NCI-H69 (cell line): Measurements from ENCODE around the gene ACBD3.
A peak's percentile ranks its signal among the peaks of the same experiment; 100 is the strongest.
"Not testable (repeated sequence)": the region's sequence is repeated elsewhere in the genome, so short reads cannot be mapped to it uniquely, and the experiment has no call there.

Experiments used
- DNase-seq: peaks from one replicate; lab custom pipeline; 2025; lab: John Stamatoyannopoulos, UW

ACBD3 gene

DNA sequence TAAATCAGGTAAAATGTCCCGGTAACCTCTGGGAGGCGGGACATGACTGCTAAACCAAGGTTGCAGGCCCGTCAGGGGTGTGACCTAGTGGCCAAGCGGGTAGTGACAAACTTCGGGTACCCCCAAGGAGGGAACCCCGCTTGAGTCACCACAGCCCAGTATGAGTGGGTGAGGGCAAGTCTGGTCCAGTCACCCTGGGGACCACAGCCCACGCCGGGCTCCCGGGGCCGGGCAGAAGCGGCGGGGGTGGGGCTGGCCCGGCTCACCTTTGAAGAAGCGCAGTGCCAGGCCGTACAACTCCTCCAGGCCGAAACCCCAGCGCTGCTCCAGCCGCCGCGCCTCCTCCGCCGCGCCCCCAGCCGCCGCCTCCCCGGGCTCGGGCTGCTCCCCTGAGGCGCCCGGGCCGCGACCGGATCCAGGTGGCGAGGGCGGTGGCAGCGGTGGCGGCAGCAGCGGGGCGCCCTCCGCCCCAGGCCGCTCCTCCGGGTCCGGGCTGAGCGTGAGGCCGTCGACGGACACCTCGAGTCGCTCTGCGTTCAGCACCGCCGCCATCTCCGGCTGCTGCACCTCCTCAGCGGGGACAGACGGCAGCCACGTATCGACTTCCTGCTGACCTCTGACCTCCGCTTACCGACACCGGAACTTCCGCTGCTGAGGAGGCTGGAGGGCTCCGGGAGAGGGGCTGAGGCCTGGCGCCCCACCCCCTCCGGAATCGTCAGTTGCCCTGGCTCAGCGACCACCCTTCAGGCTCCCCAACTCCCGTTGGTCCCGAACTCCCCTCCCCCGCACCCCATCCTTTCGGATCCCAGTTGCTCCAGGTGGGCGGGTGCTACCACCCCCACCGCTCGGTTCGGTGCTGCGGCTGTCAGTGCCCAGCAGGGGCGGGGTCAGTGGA lies at the start of gene ACBD3:
ACBD3 (minus strand) TSS at position 618 of the 895 bp plus-strand sequence; CDS start at position 552, 66 bp downstream.
- peak; percentile 96 for DNase-seq

DNA sequence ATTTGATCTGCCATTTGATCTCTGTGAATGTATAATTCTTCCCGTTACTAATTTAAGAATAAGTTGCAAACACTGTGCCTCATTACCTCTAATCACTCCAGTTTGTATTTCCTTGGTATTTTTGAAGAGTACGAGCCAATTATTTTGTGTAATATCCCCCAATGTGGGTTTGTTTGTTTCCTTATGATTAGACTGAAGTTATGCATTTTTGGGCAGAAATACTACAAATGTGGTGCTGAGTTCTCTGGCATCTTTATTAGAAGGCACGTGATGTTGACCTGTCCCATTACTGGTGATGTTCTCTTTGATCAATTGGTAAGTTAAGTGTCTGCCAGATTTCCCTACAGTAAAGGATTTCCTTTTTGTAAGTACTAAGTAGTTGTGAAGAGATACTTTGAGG lies 47.3 kb upstream of the ACBD3 start:
- no peak for DNase-seq

DNA sequence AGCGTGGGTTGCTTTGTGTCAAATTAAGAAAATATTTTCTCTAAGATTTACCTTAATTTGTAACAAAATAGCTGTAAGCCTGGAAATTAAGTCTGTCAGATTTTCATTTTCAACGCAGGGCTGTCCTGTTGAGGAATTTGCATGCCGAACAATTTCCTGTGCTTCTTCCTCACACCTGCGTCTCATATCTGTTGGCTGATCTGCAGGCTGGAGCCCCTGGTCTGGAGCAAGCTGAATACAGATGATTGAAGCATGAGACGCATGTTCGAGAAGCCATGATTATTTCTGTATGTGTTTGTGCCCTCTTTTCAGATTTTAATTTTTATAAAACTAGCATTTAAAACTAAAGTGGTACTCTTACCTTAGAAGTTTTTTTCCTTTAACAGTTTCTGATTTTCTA lies 46.8 kb upstream of the ACBD3 start:
- DNase-seq: no peak

DNA sequence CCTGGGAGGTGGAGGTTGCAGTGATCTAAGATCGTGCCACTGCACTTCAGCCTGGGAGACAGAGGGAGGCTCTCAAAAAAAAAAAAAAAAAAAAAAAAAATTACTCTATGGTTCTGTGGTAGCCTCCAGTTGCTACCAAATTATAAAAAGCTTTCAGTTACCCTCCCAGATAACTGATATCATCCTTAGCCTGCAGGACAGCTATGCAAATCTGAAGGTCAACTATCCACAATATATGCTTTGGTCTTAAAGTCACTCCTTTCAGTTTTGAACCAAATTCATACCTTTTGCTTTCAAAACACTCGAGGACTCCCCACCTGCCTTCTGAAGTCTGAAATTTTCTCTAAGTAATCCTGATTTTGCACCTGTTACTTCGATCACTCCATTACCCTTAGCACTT lies 40.1 kb upstream of the ACBD3 start:
- DNase-seq: no peak

DNA sequence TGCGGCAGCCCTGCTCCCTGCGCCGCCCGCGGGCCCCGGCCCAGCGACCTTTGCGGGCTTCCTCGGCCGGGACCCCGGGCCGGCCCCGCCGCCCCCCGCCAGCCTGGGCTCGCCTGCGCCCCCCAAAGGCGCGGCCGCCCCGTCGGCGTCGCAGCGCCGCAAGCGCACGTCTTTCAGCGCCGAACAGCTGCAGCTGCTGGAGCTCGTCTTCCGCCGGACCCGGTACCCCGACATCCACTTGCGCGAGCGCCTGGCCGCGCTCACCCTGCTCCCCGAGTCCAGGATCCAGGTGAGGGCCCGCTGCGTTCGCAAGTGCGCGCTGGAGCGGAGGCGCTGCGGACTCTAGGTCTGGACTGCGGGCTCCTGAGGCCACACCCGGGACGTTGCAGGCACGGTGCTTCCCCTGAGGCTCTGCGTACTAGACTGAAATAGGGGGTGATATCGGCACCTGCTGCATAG lies 37.3 kb upstream of the ACBD3 start:
- peak; percentile 64 for DNase-seq

DNA sequence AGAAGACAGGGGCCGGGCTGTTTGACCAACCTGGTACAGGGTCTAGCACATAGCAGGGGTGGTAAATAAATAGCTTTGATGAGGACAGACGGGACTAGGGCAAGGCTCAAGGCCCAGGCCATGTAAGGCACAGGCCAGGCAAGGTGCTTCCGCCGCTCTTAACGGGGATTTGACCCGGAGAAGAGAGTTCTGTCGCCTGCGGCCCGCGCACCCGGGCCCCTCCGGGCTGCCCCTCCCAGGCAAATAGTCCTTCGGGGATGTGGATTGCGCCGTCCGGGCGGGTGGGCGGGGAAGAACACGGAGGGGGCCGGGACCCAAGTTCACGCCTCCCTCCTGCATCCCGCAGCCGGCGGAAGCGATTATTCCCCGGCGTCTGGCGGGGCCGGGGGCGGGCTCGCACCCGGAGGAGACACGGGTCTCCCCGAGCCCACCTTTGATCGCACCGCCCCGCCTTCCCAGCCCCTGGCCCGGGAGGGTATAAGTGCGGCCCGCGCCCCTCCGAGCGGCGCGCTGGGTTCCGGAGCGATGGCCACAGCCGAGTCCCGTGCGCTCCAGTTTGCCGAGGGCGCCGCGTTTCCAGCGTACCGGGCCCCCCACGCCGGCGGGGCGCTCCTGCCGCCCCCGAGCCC lies 36.7 kb upstream of the ACBD3 start, which contains the start of gene MIXL1:
MIXL1 (plus strand) TSS at position 508 of the 629 bp plus-strand sequence; CDS start at position 526, 18 bp downstream.
- peak; percentile 59 for DNase-seq

DNA sequence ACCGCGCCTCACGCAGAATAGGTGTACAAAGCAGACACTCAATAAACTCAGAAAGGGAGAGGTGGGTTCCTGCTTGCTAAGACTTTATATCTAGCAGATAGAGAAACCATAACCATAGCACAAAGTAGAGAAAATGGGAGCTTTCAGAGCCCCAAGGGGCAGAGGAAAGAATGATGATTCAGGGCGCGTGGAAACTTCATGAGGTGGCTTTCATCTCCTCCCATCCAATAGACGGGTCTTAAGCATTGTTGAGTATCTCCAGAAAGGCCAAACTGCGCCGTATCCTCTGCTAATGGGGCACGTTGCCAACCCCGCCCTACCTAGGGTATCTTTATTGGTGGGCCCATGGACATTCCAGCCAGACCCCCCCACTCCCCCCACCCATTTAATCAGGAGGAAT lies 36.1 kb upstream of the ACBD3 start:
- DNase-seq: no peak

DNA sequence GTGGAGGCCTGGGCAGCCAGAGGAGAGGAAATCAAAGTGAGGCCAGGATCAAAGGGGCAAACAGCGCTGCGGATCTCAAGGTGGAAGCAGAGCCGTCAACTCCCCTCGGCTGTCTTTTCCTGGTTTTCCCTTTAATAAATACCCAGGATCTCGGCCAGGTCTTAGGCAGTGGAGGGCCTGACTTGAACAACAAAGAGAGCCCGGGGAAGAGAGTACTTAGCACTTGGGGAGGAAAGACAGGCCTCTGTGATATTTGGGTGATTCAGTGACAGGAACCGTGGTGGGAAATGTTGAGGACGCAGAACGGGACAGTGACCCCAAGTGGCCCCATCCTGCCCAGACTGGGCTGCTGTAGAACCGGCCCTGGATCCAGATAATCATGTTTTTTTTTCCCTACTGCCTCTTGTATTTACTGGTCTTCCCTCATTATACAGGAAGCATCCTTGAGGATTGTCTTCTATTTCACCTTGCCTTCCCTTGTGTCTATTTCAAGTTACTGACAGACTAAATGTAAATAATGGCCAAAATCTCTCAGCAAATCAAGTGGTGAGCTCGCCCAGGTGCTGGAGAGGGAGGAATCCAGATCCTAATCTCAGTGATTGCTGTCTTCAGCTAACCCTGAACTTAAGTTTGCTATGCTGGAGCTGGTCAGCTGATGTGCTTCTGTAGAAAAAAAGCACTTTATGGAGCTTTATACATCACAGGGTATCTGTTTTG lies 34.1 kb upstream of the ACBD3 start:
- DNase-seq: no peak

DNA sequence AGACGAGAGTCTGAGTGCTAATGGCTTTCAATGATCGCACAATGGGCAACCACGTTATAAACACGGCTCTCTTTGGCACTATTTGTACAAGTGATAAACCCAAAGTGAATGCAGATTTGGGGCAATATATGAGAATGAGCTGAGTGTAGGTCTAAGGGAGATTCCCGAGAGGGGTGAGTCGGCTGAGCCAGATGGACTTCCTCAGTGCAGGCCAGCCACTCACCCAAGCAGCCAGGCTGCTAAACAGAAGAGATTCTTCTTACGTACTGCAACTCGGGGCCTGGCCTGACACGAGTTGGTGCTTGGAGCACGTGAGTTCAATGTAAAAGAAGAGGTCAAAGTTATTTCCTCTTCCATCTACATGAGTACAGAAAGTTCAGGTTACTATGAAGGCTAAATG lies 30.7 kb upstream of the ACBD3 start:
- DNase-seq: no peak

DNA sequence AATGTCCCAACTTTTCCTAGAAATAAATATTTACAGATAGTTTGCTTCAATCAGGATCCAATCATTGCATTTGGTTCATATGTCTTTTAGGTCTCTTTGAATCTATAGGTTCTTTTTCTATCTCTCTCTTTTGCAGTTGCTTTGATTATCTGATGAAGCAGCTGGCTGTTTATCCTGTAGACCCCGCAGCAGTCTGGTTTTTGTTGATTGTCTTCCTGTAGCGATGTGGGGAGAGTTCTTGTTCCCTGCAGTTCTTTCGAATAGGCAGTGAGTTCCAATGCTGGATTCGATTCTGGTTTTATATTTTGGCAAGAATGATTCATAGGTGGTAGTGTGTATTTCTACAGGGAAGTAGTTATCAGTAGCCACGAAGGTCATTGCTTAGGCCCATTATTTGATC lies 29.5 kb upstream of the ACBD3 start:
- no peak for DNase-seq

DNA sequence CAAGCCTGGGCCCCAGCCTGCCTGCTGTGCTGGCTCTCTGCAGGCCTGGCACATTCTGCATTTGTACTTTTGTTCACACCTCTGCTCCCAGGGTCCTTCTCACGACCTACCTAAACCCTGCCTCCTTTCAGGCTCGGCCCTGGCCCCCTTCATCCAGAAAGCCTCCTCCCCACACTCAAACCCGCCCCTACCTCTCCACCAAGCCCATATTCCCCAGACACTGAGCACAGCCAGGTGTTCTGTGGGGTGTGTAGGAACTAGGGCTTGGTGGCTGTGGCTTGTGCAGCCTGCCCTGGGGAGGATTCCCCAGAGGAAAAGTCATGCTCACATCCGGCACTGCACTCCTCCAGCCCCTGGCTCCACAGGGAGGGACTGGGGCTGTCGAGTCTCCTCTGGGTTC lies 28.7 kb upstream of the ACBD3 start:
- peak; percentile 37 for DNase-seq

DNA sequence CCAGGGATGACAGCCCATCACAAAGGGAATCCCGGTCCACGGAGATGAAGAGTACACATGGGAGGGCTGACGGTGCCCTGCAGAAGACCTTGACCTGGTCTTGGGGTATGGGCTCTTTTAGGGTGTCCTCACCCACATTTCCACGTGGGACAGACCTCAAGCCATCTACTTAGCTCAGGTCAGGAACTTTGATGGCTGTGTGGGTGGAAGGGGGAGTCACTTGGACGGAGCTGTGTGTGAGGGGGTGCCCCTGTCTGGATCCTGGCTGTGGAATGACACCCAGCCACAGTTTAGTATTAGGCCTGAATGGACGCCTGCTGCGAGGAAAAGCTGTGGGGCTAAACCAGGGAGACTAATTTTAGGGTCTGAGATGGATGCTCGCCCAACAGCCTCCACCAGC lies 26.0 kb upstream of the ACBD3 start:
- DNase-seq: no peak

DNA sequence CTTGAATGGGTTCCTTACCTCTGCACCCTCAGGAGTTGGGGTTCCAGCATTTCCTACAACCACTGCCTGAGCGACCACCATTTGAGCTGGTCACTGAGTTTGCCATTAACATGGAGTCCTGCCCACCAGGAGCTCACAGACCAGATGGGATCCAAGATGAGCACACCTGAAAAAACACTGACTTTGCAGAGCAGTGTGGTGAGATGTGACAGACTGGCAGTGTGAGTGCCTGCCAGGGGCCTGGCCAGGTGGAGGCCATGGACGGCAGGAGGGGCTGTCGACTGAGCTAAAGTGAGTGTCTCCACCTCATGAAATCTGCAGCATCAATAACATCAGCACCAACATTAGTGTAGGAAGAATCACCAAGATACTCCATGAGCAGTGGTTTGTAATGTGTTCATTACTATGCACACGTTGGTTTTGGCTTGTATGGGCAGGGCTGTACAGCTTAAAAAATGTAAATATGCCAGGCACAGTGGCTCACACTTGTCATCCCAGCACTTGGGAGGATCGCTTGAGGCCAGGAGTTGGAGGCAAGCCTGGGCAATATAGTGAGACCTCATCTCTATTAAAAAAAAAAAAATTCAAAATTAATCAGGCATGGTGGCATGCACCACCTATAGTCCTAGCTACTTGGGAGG lies 24.8 kb upstream of the ACBD3 start:
- peak; percentile 15 for DNase-seq

DNA sequence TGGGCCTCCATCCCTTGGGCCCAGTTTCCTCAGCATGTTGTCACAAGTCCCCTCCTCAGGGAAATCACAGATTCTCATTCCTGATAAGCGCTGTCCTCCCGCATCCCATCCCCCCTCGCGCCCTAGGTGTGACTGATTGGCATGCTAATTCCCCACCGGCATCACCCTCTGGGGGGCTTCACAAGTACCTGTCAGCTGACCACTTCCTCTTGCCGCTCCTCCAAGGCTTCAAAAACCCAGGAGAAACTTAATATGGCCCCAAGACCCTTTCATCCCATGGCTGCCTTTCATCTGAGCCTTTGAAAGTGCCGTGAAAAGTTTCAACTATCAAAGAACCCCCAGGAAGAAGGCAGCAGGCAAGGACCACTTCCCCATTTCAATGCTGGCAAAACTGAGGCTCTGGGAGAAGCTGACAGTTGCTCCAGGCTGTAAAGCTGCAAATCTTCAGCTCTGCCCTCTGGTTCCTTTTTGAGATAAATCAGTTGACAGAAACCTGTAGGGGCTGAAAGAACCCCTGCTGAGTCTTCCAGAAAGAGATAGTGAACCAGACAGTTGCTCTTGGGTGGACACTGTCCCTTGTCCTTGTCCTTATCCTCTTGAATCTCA lies 24.1 kb upstream of the ACBD3 start:
- DNase-seq: no peak

DNA sequence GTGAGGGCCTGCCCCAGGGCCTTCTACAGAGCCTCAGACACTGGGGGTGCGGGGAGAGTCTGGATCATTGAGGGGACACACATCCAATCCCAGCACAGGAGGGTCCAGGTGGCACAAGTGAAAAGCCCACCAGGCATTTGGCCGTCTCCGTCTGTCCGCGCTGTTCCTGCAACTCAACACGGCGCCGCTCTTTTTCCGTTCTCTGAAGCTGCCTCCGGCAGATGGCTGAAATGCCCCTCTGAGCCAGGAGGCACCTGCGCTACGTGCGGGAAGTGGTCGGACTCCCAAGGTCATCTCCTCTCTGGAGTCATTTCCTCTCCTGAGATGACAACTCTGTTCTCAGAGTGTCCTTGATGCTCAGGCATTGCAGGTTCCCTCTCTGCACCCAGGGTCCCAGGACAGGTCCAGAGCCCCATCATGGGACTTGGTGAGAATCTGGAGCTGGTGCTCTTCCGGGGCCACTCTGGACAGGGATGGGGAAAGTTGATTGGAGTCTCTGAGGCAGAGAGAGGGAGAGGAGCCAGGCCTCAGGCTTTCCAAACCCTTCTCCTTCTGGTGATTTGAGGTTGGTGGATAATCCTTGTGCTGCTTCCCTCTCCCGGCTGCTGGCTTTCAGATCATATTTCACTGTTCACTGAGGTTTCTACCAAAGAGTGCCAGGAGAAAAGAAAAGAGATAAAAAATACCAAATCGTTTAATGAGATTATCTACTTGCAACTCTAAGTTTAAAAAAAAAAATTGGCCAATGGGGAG lies 22.9 kb upstream of the ACBD3 start:
- no peak for DNase-seq

DNA sequence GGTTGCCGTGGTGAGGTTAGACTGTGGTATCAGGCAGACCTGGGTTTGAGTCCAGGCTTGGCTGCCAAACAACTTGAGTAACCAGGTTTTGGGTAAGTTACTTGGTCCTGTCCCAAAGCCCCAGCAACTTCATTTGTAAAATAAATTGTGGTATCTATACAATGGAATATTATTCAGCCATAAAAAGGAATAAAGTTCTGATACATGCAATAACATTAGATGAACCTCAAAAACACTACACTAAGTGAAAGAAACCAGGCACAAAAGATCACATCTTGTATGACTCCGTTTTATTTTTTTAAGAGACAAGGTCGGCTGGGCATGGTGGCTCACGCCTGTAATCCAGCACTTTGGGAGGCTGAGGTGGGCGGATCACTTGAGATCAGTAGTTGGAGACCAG lies 20.5 kb upstream of the ACBD3 start:
- DNase-seq: no peak

DNA sequence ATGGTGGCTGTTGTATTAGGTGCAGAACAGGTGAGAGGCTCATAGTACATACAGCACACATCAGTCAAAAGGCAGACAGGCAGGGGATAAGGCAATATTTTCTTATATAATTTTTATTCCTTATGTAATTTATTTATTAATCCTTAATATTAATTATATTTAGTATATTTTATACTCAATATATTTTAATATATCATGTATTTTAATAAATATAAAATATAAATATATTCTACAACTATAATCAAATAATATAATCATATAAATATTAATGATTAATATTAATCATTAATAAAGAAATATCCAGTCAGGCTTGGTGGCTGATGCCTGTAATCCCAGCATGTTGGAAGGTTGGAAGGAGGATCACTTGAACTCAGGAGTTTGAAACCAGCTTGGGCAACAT lies 17.7 kb upstream of the ACBD3 start:
- no peak for DNase-seq

DNA sequence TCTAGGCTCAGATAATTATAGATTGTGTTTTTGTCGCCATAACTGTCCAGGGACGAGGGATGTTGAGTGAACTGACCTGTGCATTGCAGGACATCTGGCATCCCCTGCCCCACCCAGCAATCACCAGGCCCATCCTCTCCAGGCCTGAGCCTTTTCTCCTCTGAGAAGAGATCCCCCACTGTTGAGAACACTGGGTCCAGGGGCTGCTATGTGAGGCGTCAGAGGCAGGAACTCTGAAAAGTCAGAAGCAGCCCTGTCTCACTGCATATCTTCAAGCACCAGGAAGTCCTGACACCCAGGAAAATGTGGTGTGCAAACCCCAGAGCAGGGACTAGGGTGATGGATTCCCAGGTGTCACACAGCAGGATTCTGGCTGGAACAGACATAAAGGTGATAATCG lies 17.1 kb upstream of the ACBD3 start:
- peak; percentile 40 for DNase-seq

DNA sequence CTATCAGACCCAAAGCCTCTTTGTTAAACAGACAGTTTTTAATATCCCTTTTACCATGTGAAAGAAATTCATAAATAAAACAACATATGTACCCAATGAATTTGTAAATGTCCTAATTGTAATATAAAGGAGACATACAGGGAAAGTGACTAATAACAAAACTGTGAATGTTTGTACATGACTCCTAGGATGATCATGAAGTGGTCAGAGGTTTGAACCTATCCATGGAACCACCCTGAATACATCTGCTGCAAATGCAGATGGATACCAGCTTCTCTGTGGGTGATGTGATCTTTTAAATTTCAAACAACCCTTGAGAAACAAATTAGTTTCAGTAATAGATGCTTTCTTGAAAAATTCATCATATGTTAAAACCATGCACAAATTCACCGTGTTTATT lies 16.7 kb upstream of the ACBD3 start:
- DNase-seq: no peak

DNA sequence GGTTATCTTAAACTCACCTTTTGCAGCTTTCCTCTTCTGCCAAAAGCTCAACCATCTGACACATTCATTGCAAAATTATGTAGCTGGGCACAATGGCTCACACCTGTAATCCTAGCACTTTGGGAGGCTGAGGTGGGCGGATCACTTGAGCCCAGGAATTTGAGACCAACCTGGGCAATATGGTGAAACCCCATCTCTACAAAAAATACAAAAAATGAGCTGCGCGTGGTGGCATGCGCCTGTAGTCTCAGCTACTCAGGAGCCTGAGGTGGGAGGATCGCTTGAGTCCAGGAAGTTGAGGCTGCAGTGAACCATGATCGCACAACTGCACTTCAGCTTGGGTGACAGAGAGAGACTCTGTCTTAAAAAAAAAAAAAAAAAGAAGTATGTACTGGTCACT lies 16.1 kb upstream of the ACBD3 start:
- not testable (repeated sequence) for DNase-seq

DNA sequence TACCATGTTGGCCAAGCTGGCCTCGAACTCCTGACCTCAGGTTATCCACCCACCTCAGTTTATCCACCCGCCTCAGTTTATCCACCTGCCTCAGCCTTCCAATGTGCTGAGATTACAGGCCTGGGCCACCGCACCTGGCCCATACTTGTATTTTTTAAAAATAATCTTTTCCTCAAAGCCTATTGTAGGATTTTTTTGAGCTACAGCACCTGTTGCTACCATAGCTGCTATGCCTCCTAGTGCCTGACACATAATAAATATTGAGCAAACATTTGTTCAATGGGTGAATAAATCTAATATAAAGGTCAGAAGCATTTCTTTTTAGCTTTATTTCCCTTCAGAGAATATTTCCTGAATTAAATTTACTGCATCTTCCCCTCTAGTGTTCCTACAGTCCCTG lies 15.7 kb upstream of the ACBD3 start:
- no peak for DNase-seq
